Skeletal muscle satellite cell (primary cell): ENCODE measurements around the gene CCDC197.

Experiments used
- H3K27me3 ChIP-seq: 2 replicates; pipeline ENCODE4 v1.7.0; 2013; ENCODE audit warnings: low read length; ENCODE audit not compliant: control insufficient read depth, insufficient read depth
- H3K36me3 ChIP-seq: 2 replicates; pipeline ENCODE4 v1.7.0; 2013; ENCODE audit warnings: mild to moderate bottlenecking, control low read depth, low read length; ENCODE audit not compliant: insufficient read depth
- H3K4me1 ChIP-seq: 2 replicates; pipeline ENCODE4 v1.7.0; 2013; ENCODE audit warnings: low read length; ENCODE audit not compliant: control insufficient read depth, insufficient read depth
- H3K4me2 ChIP-seq: 2 replicates; pipeline ENCODE4 v1.7.0; 2013; ENCODE audit warnings: mild to moderate bottlenecking, low read length
- H3K4me3 ChIP-seq: 2 replicates; pipeline ENCODE4 v1.7.0; 2013; ENCODE audit warnings: low read length
- H3K9ac ChIP-seq: 2 replicates; pipeline ENCODE4 v1.7.0; 2013; ENCODE audit warnings: mild to moderate bottlenecking, low read depth, low read length, moderate library complexity
- H3K9me3 ChIP-seq: replicated peaks from 2 replicates; pipeline ENCODE4 v1.7.0; 2013; ENCODE audit warnings: mild to moderate bottlenecking, control low read depth, low read length

Gene CCDC197

DNA sequence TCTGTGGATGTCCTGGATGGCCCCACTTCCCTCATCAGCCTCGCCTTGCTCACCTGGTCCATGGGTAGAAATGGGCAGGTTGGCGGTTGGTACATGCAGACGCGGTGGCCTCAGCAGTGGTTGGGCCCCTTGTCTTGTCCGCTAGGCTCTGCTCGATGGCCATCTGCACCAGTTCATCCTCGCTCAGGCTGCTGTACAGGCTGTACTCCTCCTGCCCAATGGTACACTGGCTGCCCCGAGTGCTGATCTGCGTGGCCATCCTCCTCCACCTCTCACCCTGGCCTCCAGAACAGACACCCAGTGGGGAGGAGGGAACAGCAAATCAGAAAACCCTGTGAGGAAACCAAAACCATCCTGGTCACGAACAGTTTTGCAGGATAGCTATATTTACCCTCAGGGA, 32.8 kb upstream of the CCDC197 start:
- Histone ChIP-seq H3K36me3 (no peaks in the 10 kb centered on the region), H3K9ac (no peak overlapping the region), H3K27me3 (peaks cover 10% of the 10 kb centered on the region), H3K9me3 (no peaks in the 10 kb centered on the region), H3K4me2 (no peak overlapping the region), H3K4me1 (peaks cover 36% of the 10 kb centered on the region), H3K4me3 (no peak overlapping the region)

- Histone ChIP-seq H3K27me3 (peaks cover 16% of the 10 kb centered on the region), H3K4me3 (no peak overlapping the region), H3K36me3 (no peaks in the 10 kb centered on the region), H3K9me3 (no peaks in the 10 kb centered on the region), H3K4me1 (peaks cover 30% of the 10 kb centered on the region), H3K9ac (no peak overlapping the region), H3K4me2 (no peak overlapping the region)
Observed at GRCh38 chr14:93964820-93965286, 32.2 kb upstream of the CCDC197 start.

DNA sequence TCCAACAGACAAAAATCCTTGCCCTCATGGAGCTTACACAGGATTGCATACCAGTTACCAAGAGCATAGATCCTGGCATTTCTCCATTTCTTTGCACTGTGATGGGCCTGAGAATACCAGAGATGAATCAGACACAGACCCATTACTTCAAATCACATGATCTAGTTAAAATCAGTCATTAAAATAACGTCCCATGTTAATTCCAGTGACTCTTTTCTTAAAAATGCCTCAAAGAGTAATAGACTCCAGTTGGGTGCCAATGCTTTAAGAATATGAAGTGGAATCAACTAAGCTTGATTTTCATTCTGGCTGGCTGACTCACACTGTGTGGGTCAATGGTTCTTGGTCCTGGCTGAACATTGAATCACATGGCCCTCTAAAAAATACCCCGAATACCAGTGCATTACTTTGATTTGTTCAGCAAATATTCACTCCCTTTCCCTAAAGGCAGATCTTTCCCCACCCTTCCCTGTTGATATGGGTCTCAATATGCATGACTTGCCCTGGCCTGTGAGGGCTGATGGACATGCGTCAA, 31.7 kb upstream of the CCDC197 start:
- H3K27me3 ChIP-seq: peaks cover 20% of the 10 kb centered on the region
- H3K9ac ChIP-seq: peak overlapping the region; percentile 9
- H3K4me1 ChIP-seq: peaks cover 25% of the 10 kb centered on the region
- H3K4me3 ChIP-seq: no peak overlapping the region
- H3K9me3 ChIP-seq: no peaks in the 10 kb centered on the region
- no peaks in the 10 kb centered on the region for H3K36me3 ChIP-seq
- peak overlapping the region; percentile 34 for H3K4me2 ChIP-seq

GRCh38 chr14:93965946-93966474, 31.1 kb upstream of the CCDC197 start:
- no peaks in the 10 kb centered on the region for H3K36me3 ChIP-seq
- H3K9ac ChIP-seq: peak overlapping the region; percentile 9
- no peaks in the 10 kb centered on the region for H3K9me3 ChIP-seq
- H3K4me2 ChIP-seq: peak overlapping the region; percentile 34
- H3K4me3 ChIP-seq: no peak overlapping the region
- H3K27me3 ChIP-seq: peaks cover 27% of the 10 kb centered on the region
- H3K4me1 ChIP-seq: peaks cover 23% of the 10 kb centered on the region

- Histone ChIP-seq H3K36me3 (no peaks in the 10 kb centered on the region), H3K4me2 (no peak overlapping the region), H3K9ac (no peak overlapping the region), H3K4me3 (no peak overlapping the region), H3K9me3 (no peaks in the 10 kb centered on the region), H3K27me3 (peaks cover 41% of the 10 kb centered on the region), H3K4me1 (peaks cover 20% of the 10 kb centered on the region)
Observed at GRCh38 chr14:93967637-93968250, 29.4 kb upstream of the CCDC197 start.

DNA sequence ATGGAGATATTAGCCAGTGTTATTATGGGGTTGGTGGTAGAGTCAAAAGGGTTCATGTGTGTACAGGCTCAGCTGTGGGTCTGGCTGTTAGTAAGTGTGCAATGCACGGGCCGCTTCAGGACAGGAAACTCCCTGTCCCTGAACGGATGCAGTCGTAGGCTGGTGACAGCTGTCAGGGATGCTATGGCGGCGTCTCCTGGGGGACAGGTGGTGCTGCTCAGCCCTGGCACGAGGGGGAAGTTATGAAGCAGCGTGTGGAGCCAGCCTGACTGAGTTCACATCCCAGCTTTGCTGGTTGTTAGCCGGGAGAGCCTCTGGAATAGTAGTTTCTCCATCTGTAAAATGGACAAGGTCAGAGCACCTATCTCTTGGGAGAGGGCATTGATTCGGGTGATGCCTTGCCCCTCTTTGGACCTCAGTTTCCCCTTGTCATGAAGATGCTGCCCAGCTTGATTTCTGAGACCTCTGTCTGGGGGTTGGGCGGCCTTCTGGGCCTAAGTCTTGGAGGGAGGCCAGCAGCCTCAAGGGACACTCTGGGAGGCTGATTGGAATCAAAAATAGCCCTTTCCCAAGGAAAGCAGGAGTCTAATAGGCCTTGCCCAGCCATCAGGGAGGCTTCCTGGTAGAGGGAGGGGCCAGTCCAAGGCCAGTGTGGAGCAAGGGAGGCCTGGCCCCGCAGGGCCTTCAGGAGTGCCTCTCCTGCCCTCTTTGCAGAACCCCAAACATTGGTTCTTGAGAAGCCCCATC, 27.8 kb upstream of the CCDC197 start:
- Histone ChIP-seq H3K27me3 (peaks cover 51% of the 10 kb centered on the region), H3K4me3 (no peak overlapping the region), H3K4me2 (no peak overlapping the region), H3K4me1 (peaks cover 13% of the 10 kb centered on the region), H3K36me3 (no peaks in the 10 kb centered on the region), H3K9ac (no peak overlapping the region), H3K9me3 (no peaks in the 10 kb centered on the region)

DNA sequence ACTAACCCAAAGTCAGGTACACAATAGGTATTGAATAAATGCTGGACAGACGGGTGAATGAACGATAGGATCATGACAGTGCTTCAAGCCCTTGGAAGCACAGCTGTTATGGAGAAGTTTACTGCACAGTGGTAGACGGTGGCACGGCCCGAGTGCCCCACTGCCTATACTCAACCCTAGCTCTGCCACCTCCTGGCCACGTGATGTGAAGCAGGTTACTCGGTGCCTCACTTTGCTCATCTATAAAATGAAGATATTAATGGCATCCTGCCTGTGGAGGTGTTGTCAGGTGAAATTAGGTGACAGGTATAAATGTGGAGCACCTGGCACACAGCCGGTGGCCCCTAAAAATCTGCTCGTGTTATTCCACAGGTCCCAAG, 26.5 kb upstream of the CCDC197 start:
- Histone ChIP-seq H3K4me3 (peak overlapping the region; percentile 61), H3K9ac (peak overlapping the region; percentile 18)

DNA sequence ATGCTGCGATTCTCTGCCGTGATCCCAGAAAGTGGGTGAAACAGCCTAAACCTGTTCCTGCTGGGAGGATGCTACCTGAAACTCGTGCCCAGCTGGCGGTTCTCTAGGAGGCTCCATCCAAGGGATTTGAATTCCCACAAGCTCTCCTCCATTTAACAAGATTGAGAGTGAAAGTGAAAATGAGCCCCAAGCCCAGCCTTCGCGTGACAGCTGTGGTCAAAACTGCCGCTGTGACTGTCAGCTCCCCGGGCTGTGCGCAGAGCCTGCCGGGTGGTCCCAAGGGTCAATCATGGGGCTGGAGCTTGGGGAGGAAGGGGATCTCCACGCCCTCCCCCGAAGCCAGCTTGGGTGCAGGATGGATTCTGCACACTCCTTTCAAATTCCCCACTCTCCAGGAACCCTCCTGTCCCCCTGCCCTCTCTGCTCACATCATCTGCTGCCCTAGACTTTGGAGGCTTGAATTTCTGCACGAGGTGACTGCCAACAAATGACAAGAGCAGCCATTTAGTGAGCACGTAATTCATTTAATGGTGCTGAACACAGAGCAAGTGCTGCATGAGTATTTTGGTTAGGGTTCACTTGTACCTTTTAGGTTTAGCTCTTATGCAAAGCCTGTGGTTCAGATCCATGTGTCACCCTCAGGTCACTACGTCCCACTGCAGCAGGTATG, 26.0 kb upstream of the CCDC197 start:
- Histone ChIP-seq H3K9ac (peak overlapping the region; percentile 18), H3K36me3 (no peaks in the 10 kb centered on the region), H3K27me3 (peaks cover 69% of the 10 kb centered on the region), H3K4me3 (peak overlapping the region; percentile 61), H3K9me3 (no peaks in the 10 kb centered on the region), H3K4me2 (peak overlapping the region; percentile 77), H3K4me1 (peaks cover 8% of the 10 kb centered on the region)

More for the DNA sequence above, 26.5 kb upstream of the CCDC197 start:
- Histone ChIP-seq H3K4me1 (peaks cover 13% of the 10 kb centered on the region), H3K36me3 (no peaks in the 10 kb centered on the region), H3K9me3 (no peaks in the 10 kb centered on the region), H3K27me3 (peaks cover 64% of the 10 kb centered on the region), H3K4me2 (peak overlapping the region; percentile 77)

DNA sequence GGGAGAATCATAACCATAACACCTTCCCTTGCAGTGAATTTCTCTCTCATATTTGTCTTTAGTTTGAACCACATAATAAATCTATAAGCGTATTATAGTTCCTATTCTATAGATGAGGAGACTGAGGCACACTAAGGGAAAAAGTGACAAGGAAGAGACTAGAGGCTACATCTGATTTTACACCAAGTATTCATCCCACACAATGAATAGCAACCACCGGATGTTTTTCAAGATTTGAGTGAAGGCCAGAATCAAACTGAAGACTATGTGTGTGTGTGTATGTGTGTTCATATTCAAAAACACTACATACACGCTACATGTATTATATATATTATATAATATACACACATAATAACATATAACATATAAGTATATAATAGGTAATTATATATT, 25.5 kb upstream of the CCDC197 start:
- H3K4me1 ChIP-seq: peaks cover 5% of the 10 kb centered on the region
- no peak overlapping the region for H3K4me3 ChIP-seq
- H3K9ac ChIP-seq: no peak overlapping the region

DNA sequence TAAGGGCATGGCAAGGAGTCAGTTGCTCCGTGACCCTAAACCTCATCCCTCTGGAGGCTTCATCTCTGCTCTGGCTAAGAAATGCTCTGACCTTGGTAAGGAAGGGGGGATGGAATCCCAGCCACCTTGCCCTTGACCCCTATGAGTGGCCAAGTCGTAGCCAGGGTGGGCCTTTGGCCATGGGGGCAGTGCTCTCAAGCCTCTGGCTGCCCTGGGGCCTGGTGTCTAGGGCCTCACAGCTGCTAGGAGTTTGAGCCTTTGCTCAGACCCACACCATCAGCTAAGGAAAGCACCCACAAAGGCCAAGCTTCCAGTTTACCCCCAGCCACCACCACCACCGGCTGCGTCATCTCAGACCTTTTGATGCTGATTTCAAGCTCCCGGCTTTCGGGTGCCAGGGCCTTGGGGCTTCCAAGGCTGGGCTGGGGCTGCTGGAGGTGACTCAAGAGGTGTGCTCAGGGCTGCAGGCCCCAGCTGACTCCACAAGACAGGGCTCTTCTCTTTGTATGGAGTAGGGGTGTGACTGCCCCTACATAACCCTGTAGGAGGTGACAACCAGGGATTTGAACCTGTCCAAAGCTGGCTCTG, 24.4 kb upstream of the CCDC197 start:
- Histone ChIP-seq H3K4me1 (peaks cover 5% of the 10 kb centered on the region), H3K4me2 (no peak overlapping the region), H3K36me3 (no peaks in the 10 kb centered on the region), H3K27me3 (peaks cover 81% of the 10 kb centered on the region), H3K4me3 (no peak overlapping the region), H3K9me3 (no peaks in the 10 kb centered on the region), H3K9ac (no peak overlapping the region)

More for the DNA sequence above, 25.5 kb upstream of the CCDC197 start:
- Histone ChIP-seq H3K9me3 (no peaks in the 10 kb centered on the region), H3K36me3 (no peaks in the 10 kb centered on the region), H3K27me3 (peaks cover 74% of the 10 kb centered on the region), H3K4me2 (no peak overlapping the region)

DNA sequence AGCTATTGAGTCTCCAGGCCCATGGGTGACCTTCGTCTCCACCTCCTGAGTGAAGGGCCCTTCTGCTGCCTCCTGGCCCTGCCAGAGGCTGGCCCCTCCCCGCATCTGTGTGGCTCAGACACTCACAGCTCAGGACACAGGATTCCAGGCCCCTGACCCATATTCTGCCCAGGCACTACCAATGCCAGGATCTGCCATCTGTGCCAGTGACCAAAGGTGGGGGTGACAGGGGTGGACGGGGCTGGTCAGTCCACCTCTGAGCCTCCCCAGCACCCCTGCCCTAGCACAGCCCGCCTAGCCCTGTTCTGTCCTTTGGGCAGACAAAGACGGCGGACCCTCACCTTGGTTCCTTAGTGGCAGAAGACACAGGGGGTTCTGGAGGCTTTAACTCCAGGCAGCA, 23.5 kb upstream of the CCDC197 start:
- Histone ChIP-seq H3K4me3 (no peak overlapping the region), H3K27me3 (peaks cover 85% of the 10 kb centered on the region), H3K4me1 (peaks cover 5% of the 10 kb centered on the region), H3K9me3 (no peaks in the 10 kb centered on the region), H3K9ac (no peak overlapping the region), H3K36me3 (no peaks in the 10 kb centered on the region), H3K4me2 (no peak overlapping the region)
